ENCODE measurements around the gene LMF1.
"Not testable (repeated sequence)": the region's sequence is repeated elsewhere in the genome, so short reads cannot be mapped to it uniquely, and the experiment has no call there.

LMF1 gene

DNA sequence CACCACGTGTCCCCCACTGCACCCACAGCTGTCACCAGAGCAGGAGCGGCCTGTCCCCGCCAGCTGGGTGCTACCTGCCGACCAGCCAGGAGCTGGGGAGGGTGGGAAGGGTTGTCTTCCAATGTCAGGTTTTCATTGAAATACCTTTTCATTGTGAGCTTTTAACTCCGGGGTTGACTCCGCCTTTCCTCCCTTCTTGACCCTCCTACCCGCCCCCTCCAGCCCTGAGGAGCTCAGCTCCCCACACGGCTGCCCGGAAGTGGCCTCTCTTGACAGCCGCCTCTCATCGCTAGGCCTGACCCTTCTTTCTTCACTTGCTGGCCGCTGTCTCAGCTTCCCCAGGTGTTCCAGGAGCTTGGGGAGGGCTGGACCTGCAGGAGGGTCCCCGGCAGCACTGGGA is 149.0 kb downstream of the LMF1 start:
- DNase-seq, result no peak

GRCh38 chr16:820748-821147 is 150.0 kb downstream of the LMF1 start:
- DNase-seq, result no peak

DNA sequence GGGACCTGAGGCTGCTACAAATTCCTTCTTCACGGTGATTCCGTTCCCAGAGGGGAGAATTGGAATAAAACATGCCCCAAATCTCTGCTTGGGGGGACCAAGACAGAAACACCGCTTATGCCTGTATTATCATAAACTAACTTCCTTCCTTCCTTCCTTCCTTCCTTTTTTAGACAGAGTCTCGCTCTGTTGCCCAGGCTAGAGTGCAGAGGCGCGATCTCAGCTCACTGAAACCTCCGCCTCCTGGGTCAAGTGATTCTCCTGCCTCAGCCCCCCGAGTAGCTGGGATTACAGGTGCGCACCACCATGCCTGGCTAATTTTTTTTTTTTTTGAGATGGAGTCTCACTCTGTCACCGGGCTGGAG is 150.8 kb downstream of the LMF1 start:
- not testable (repeated sequence) for DNase-seq

GRCh38 chr16:819336-820043 is 151.3 kb downstream of the LMF1 start:
- DNase-seq, result peak; percentile 53

GRCh38 chr16:818592-818991 is 152.2 kb downstream of the LMF1 start:
- DNase-seq, result no peak

DNA sequence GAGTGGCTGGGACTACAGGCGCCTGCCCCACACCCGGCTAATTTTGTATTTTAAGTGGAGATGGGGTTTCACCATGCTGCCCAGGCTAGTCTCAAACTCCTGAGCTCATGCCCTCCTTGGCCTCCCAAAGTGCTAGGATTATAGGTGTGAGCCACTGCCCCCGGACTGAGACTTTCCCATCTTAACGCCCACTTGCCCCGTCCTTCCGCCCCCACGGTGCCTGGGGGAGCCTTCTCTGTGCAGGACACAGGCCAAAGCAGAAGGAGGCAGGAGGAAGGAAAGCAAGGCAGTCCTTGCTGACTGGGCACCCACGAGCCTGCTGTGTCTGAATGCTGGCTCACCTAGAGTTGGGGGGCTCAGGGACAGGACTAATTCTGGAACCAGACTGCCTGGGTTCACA is 152.7 kb downstream of the LMF1 start:
- no peak for DNase-seq

DNA sequence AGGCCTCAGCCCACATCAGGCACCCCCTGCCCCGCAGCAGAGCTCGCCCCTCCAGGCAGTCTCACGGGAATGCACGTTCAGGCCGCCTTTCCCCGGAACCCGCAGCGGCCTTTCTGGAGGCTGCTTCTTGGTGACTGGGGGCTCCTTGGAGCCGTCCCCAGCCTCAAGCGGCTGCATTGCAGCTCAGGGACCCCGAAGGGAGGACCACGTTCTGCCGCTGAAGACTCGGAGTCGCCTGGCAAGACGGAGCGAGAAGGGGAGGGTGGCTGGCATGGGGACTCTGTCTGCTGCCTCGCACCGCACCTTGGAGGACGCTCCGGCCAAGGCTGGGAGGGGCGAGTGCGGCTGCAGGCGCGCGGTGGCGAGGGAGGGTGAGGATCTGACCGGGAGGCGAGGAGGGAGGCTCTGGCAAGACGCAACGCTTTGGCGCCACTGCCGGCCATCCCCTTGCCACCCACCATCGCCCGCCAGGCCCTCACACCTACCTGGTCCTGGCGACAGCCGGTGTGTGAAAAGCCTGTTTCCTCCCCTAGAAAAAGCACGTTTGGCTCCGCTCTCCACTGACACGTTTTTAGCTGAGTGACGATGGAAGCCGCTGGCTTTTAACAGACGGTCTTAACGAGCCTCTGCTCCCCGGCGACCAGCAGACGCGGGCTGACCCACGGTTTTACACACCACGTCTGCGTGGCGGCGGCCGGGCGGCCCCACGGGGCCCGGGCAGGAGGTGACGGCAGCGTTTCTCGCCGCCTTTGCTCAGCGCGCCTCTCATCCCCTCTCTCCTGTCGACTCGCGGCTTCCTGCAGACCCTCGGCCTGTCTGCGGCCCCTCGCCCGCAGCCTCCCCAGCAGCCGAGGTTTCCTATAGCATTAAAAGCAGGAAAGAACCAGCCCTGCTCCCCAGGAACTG is 153.5 kb downstream of the LMF1 start:
- no peak for DNase-seq

- no peak for DNase-seq
Observed at GRCh38 chr16:815861-816260, 154.9 kb downstream of the LMF1 start.

- no peak for DNase-seq
Observed at GRCh38 chr16:814974-815373, 155.8 kb downstream of the LMF1 start.

- no peak for DNase-seq
Observed at GRCh38 chr16:813916-814412, 156.8 kb downstream of the LMF1 start.

DNA sequence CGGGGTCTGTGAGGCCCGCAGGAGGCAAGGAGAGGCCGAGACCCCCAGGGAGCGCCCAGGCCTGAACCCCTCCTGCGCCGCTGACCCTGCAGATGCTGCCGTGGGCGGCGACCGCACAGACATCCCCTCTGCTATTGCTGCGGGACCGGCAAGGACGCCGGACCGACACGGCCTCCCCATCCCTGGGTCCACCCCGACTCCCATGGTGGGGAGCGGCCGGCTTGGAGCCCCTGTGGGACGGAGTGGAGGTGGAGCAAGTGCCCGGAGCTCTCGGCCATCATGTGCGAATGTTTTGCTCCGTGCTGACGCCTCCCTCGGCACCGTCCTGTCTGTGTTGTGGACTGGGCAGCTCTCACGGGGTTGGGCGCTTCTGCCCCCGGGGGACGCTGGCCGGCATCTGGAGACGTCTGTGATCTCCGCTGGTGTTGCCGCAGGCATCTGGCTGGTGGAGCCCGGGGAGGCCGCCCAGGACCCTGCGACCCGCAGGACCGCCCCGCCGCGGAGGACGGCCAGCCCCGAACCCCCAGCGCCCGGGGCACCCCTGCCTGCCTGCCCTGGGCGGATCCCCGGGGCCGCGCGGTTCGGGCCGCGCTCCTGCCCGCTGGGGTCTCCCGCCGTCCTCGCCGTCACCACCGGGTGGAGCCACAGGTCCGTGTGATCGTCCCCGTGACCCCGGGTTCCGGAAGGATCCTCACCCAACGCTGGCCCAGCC is 157.4 kb downstream of the LMF1 start:
- DNase-seq, result peak; percentile 52

- DNase-seq, result no peak
Observed at GRCh38 chr16:808085-808386, 162.7 kb downstream of the LMF1 start.

GRCh38 chr16:807347-808084 is 163.3 kb downstream of the LMF1 start:
- peak; percentile 77 for DNase-seq

DNA sequence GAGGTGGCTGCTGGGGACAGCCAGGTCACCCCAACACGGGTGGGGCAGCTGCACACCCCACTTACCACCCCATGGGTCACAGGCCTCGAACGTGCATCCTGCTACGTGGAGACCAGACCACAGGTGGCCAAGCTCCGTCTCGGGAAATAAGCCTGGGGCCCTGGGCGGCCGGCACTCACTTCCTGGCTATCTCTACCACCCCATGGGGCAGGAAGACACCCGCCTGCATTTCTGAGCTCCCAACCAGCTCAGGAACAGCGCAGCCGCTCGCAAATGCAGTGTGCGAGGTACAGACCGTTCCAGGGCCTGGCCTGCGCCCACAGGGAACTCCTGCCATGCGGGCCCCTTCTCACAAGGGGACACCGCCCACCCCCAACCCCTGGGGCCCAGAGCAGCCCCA is 165.3 kb downstream of the LMF1 start:
- DNase-seq, result no peak

- no peak for DNase-seq
Observed at GRCh38 chr16:804193-805048, 166.4 kb downstream of the LMF1 start.

DNA sequence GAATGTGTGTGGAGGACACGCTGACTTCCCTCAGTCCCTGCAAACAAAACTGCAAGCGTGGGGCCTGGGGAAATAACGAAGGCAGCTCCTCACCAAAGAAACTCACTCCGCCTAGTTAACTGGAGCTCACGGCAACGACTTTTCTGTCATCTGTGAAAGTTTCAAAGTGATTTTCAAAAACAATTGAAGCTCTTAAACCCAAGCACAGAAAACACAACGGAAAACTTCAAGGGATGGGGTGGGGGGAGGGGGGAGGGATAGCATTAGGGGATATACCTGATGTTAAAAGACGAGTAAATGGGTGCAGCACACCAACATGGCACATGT is 167.1 kb downstream of the LMF1 start:
- DNase-seq, result no peak
